K562 (cell line): ENCODE results near the gene SERPINE1. TPM values are rescaled to one million over a fixed set of nuclear protein-coding genes. Genes with fewer than 3 reads are reported as not detected.

ENCODE experiments used
- CBX2 ChIP-seq: fragments of 200-600 bp; sonication (generic); IDR thresholded peaks from one replicate; pipeline ENCODE4 v1.6.1; 2012; ENCODE audit warnings: mild to moderate bottlenecking, low read length, inconsistent platforms; ENCODE audit not compliant: insufficient read depth, poor library complexity, severe bottlenecking
- E2F1 ChIP-seq: sonication (generic); formaldehyde crosslinking; IDR thresholded peaks from 2 replicates; pipeline ENCODE4 v1.8.1; 2023; ENCODE audit warnings: mild to moderate bottlenecking, missing genetic modification reagents, moderate library complexity
- EGR1 ChIP-seq: fragments of 450-650 bp; conservative IDR thresholded peaks from 2 replicates; pipeline ENCODE4 v1.6.1; 2017; ENCODE audit warnings: mild to moderate bottlenecking
- FOXP1 ChIP-seq: sonication (generic); formaldehyde crosslinking; IDR thresholded peaks from 2 replicates; pipeline ENCODE4 v1.8.0; 2022; ENCODE audit warnings: mild to moderate bottlenecking, missing genetic modification reagents
- GTF2E2 ChIP-seq: fragments of 200-800 bp; sonication (Bioruptor generic); IDR thresholded peaks from 2 replicates; pipeline ENCODE4 v1.6.1; 2016; ENCODE audit warnings: missing genetic modification characterization, missing compliant biosample characterization
- HMG20A ChIP-seq: fragments of 450-650 bp; formaldehyde crosslinking; conservative IDR thresholded peaks from 2 replicates; pipeline ENCODE4 v1.4.0; 2020; ENCODE audit warnings: mild to moderate bottlenecking, mixed read lengths
- HNRNPL ChIP-seq: fragments of 200-400 bp; formaldehyde crosslinking; IDR thresholded peaks from 2 replicates; pipeline ENCODE4 v1.6.1; 2017; ENCODE audit warnings: low read depth, mild to moderate bottlenecking, low read length
- KDM5B ChIP-seq: fragments of 200-600 bp; sonication (generic); IDR thresholded peaks from 2 replicates; pipeline ENCODE4 v1.6.1; 2012; ENCODE audit warnings: low read depth, mild to moderate bottlenecking, moderate library complexity, low read length, control low read depth, inconsistent platforms; ENCODE audit not compliant: insufficient replicate concordance
- NCOA2 ChIP-seq, 2 experiments: fragments of 450-650 bp; IDR thresholded peaks; 2 replicates each; pipeline ENCODE4 v1.6.1; 2018; ENCODE audit warnings: mild to moderate bottlenecking in 2 of 2, moderate library complexity in 1 of 2; ENCODE audit not compliant: partially characterized antibody in 2 of 2
- RBM17 ChIP-seq: fragments of 200-400 bp; formaldehyde crosslinking; IDR thresholded peaks from 2 replicates; pipeline ENCODE4 v1.6.1; 2017; ENCODE audit warnings: low read depth, mild to moderate bottlenecking, low read length, borderline replicate concordance
- SMARCC2 ChIP-seq: fragments of 450-650 bp; IDR thresholded peaks from 2 replicates; pipeline ENCODE4 v1.6.1; 2017; ENCODE audit warnings: antibody characterized with exemption, moderate library complexity, mild to moderate bottlenecking, low read depth
- STAG1 ChIP-seq: sonication (generic); formaldehyde crosslinking; IDR thresholded peaks from 2 replicates; pipeline ENCODE4 v1.5.0; 2020; ENCODE audit warnings: missing genetic modification reagents, borderline replicate concordance
- TAF7 ChIP-seq: fragments of 450-650 bp; IDR thresholded peaks from 2 replicates; pipeline ENCODE4 v1.6.1; 2016; ENCODE audit warnings: missing genetic modification characterization, missing compliant biosample characterization
- THAP7 ChIP-seq: fragments of 250-450 bp; sonication (Bioruptor Pico); IDR thresholded peaks from 2 replicates; pipeline ENCODE4 v1.5.0; 2021
- THRB ChIP-seq: fragments of 450-650 bp; formaldehyde crosslinking; conservative IDR thresholded peaks from 2 replicates; pipeline ENCODE4 v1.4.0; 2022; ENCODE audit warnings: mild to moderate bottlenecking, missing genetic modification characterization
- ZNF263 ChIP-seq: sonication (generic); formaldehyde crosslinking; IDR thresholded peaks from 2 replicates; pipeline ENCODE4 v1.8.0; 2022; ENCODE audit warnings: mild to moderate bottlenecking, missing genetic modification reagents, borderline replicate concordance
- ZNF282 ChIP-seq: sonication (generic); formaldehyde crosslinking; IDR thresholded peaks from 2 replicates; pipeline ENCODE4 v1.8.1; 2023; ENCODE audit warnings: missing genetic modification reagents
- polyA plus RNA-seq, 8 experiments: library from polyadenylated mRNA; depleted of rRNA in 4 of 8; stranded (reverse) in 5 of 8; unstranded in 3 of 8; fragments of >200 nt; fragmentation: Nextera tagmentation in 2 of 8; fragmentation: Illumina TruSeq in 1 of 8; extraction: Ambion mirVana in 2 of 8; extraction: Trizol in 1 of 8; gene quantifications; 2 replicates each; pipeline versions ENCODE4 v1.2.1 to v1.2.3, GENCODE V29; 2011 to 2014; ENCODE audit warnings: inconsistent platforms in 1 of 8, missing spikeins in 1 of 8
- total RNA-seq, 7 experiments: library from RNA; depleted of rRNA in 6 of 7; stranded (reverse); fragments of >200 nt in 6 of 7; fragmentation: Illumina TruSeq in 2 of 7; extraction: Trizol in 2 of 7; gene quantifications; 2 replicates each; pipeline versions ENCODE4 v1.2.1 to v1.2.3, GENCODE V29; 2011 to 2021; ENCODE audit warnings: low replicate concordance in 1 of 7
- TF ChIP-seq, protein P1 (sequence below): sonication (generic); formaldehyde crosslinking; IDR thresholded peaks from 2 replicates; pipeline ENCODE4 v1.8.0; 2022; ENCODE audit warnings: mild to moderate bottlenecking, missing genetic modification reagents
- TF ChIP-seq, protein P2 (sequence below): sonication (generic); formaldehyde crosslinking; IDR thresholded peaks from 2 replicates; pipeline ENCODE4 v1.9.0; 2022; ENCODE audit warnings: mild to moderate bottlenecking, missing genetic modification reagents
- TF ChIP-seq, protein P3 (sequence below), 2 experiments: IDR thresholded peaks; 2 replicates each; pipeline ENCODE4 v1.6.1; 2011; ENCODE audit warnings: borderline replicate concordance in 1 of 2, control low read depth in 1 of 2, low read depth in 1 of 2, low read length in 1 of 2, mild to moderate bottlenecking in 1 of 2, mixed read lengths in 1 of 2, moderate library complexity in 1 of 2; ENCODE audit not compliant: insufficient read depth in 1 of 2, insufficient read length in 1 of 2, poor library complexity in 1 of 2, severe bottlenecking in 1 of 2; ENCODE audit errors: extremely low read depth in 1 of 2

The SERPINE1 gene
- total and polyA plus RNA-seq, 9 of the 15 experiments (the other 6 are each of a cell fraction or from before 2014, with no cell fraction given): 0.22 to 4.8 (median 0.91) TPM

DNA sequence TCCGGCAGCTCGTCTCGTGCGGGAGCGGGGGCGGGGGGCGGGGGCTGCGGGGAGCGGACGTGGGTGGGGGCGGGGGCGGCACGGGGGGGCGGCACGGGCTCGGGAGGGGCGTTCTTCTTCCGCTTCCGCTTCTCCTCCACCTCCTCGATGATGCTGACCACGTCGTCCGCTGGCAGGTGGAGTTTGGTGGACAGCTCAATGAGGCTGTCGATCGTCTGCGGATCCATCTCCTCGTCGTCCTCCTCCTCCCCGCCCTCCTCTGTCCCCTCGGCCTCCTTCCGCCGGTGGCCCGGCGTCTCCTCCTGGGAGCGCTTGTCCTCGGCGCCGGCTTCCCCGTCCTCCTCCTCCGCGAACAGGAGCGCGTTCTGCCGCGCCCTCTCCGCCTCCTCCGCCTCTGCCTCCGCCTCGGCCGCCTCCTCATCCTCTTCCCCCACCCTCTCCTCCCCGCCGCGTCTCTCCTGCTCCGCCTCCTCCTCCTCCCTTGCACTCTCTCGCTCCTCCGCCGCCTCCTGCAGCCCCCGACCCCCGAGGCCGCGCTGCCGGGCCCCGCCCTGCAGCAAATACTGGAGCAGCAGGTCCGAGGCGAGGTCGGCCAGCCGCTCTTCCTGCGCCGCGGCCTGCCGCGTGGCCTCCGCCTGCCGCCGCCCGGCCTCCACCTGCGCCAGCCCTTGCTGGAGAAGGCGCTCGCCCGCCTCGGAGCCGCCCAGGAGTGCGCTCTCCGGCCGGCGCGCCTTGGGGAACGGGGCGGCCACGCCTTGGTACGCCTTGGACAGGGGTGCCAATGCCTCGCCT is 36.6 kb downstream of the SERPINE1 start (continued):
- TF ChIP-seq, protein P1, sequence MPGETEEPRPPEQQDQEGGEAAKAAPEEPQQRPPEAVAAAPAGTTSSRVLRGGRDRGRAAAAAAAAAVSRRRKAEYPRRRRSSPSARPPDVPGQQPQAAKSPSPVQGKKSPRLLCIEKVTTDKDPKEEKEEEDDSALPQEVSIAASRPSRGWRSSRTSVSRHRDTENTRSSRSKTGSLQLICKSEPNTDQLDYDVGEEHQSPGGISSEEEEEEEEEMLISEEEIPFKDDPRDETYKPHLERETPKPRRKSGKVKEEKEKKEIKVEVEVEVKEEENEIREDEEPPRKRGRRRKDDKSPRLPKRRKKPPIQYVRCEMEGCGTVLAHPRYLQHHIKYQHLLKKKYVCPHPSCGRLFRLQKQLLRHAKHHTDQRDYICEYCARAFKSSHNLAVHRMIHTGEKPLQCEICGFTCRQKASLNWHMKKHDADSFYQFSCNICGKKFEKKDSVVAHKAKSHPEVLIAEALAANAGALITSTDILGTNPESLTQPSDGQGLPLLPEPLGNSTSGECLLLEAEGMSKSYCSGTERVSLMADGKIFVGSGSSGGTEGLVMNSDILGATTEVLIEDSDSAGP (CRISPR knock-in tag): no peak
- no peak for TF ChIP-seq NCOA2 (IDR thresholded peaks at IDR 0.05; ENCODE audit: partially characterized antibody in 2 of 2)
- TF ChIP-seq FOXP1 (CRISPR knock-in tag): no peak
- TF ChIP-seq THRB: 0 out of 2 replicates have a peak, but pooled peaks have one; percentile 8
- no peak for TF ChIP-seq RBM17
- no peak for TF ChIP-seq SMARCC2
- TF ChIP-seq STAG1: no peak
- TF ChIP-seq, protein P2, sequence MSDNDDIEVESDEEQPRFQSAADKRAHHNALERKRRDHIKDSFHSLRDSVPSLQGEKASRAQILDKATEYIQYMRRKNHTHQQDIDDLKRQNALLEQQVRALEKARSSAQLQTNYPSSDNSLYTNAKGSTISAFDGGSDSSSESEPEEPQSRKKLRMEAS (CRISPR knock-in tag): peak; percentile 62
- TF ChIP-seq, protein P3, sequence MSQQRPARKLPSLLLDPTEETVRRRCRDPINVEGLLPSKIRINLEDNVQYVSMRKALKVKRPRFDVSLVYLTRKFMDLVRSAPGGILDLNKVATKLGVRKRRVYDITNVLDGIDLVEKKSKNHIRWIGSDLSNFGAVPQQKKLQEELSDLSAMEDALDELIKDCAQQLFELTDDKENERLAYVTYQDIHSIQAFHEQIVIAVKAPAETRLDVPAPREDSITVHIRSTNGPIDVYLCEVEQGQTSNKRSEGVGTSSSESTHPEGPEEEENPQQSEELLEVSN (IDR thresholded peaks at IDR 0.05; ENCODE audit: borderline replicate concordance in 1 of 2, extremely low read depth in 1 of 2, insufficient read depth in 1 of 2, insufficient read length in 1 of 2, low read depth in 1 of 2, low read length in 1 of 2, poor library complexity in 1 of 2, severe bottlenecking in 1 of 2): peak in 1 of 2 experiments; percentile 87
- no peak for TF ChIP-seq E2F1 (CRISPR knock-in tag)
- TF ChIP-seq HMG20A (CRISPR knock-in tag): no peak
- TF ChIP-seq EGR1: peak; percentile 97
- TF ChIP-seq CBX2: no peak
- no peak for TF ChIP-seq HNRNPL
- TF ChIP-seq ZNF282 (CRISPR knock-in tag): no peak
- TF ChIP-seq TAF7 (tag): no peak
- no peak for TF ChIP-seq THAP7 (CRISPR knock-in tag)
- peak; percentile 94 for TF ChIP-seq ZNF263 (CRISPR knock-in tag)
- TF ChIP-seq GTF2E2 (tag): no peak
- TF ChIP-seq KDM5B: peak; percentile 17
